DMS153 treated with DMSO at 0.1 percent for 48 hours (cell line): ENCODE measurements around the gene GNG5.
A peak's percentile ranks its signal among the peaks of the same experiment; 100 is the strongest.
"Not testable (repeated sequence)": the region's sequence is repeated elsewhere in the genome, so short reads cannot be mapped to it uniquely, and the experiment has no call there.

Source experiments
- DNase-seq: peaks from one replicate; lab custom pipeline; 2025; ENCODE audit not compliant: unreplicated experiment; lab: John Stamatoyannopoulos, UW

The GNG5 gene

DNA sequence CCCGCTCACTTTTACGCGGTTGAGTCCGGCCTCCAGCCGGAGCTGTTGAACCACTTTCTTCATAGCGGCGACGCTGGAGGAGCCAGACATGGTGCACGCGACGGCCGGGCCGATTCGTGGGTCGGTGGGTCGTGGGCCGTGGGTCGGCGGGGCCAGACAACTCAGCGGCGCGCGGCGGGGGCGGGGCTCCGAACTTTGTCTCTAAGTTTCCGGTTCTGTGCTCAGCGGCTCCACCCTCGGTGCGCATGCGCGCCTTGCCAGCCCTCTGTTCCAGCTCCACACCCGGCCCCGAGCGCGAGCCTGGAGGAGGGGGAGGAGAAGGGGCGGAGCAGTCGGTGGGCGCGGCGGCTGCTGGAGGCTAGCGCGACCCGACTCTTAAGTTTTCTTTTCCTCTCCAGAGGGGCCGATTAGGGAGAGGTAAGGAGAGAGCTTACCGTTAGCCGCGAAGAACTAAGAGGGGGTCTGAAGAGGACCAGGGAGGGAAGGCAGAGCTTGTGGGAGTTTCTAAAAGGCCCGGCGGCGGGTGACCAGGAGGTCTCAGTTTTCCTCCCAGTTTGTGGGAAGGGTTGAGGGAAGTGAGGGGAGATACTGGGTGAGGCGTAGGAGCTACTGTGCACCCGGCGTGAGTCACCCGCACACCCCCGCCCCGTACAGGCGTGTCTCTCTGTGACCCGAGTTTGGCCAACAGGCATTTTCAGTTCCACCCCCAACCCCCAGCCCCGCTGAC lies at the start of gene GNG5, which contains the start of gene SPATA1:
Gene GNG5, minus strand, starts transcription at position 580 of the 727 bp plus-strand sequence. Its CDS starts 490 bp downstream, at position 90.
Gene SPATA1, plus strand, starts transcription at position 385 of the 727 bp plus-strand sequence. CDS start 9,974 bp downstream, outside the sequence.
- peak; percentile 92 for DNase-seq

DNA sequence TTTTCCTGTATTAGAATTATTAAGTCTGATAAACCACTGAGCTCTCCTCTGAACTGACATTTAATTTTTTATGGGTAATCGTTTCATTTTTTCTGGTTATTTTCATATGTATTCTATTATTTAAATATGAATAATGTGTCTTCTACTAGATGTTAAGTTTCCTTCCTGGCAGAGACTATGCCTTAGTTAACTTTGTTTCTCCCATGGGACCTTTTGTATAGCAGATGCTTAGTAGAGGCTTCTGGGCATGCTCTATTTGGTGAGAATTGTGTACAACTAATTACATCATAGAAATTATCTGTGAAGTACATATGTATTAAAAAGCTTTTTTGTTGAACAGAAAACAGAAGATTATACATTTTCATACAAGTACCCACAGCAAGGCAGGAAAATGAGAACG lies 44.4 kb upstream of the GNG5 start:
- DNase-seq: no peak

DNA sequence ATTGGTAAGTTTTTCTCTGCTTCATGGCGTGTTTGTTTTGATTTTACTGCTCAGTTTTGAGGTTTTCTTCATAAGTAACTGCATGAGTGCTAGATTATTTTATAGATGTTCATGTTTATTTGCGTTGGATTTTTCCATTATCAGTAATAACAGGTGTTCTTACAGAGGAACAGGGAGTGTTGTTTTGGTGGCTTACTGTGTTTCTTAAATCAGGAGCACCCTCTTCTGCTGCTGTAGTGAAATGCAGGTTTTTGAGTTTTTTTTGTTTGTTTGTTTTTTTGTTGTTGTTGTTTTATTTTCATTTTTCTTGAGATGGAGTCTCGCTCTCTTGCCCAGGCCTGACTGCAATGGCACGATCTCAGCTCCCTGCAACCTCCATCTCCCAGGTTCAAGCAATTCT lies 35.3 kb upstream of the GNG5 start:
- no peak for DNase-seq

DNA sequence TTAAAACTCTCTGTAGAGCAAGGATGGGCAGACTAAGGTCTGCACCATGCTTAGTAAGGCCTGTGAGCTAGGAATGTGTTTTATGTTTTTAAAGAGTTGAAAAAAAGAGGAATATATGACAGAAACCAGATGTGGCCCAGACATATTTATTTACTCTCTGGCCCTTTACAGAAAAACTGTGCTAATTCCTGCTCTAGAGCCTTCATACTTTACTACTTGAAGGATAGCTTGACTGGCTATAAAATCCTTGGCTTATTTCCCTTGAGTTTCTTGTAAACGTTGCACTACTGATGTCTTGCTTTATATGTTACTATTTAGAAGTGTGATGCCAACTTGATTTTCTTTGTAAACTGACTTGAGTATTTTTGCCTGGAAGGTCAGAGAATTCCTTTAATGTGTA lies 34.4 kb upstream of the GNG5 start:
- no peak for DNase-seq

DNA sequence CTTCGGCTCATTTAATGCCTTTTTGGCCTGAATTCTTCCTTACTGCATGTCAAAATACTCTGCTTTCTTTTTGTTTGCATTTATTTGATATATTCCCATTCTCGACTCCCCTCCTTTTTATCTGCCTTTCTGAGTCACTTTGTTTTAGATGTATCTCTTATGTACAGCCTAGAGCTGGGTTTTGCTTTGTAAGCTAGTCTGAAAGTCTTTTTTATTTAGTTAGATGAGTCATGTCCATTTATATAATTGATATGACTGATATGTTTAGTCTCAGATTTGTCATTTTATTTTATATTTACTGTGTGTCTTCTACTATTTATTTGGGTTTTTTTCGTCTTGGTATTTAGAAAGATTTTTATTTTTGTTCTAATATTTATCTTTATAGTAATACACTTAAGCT lies 33.6 kb upstream of the GNG5 start:
- DNase-seq: no peak

DNA sequence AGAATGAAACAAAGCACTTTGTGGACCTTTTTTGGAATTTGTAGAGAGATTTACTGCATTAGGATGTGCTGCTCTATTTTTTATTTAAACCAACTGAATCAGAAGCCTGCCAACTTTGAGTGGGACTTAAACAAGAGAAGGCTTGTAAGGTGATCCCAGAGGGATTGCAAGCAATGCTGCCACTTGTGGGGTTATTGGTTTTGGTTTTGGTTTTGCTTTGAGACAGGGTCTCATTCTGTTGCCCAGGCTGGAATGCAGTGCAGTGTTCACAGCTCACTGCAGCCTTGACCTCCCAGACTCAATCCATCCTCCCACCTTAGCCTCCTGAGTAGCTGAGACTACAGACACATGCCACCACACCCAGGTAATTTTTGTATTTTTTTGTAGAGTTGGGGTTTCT lies 32.2 kb upstream of the GNG5 start:
- no peak for DNase-seq

DNA sequence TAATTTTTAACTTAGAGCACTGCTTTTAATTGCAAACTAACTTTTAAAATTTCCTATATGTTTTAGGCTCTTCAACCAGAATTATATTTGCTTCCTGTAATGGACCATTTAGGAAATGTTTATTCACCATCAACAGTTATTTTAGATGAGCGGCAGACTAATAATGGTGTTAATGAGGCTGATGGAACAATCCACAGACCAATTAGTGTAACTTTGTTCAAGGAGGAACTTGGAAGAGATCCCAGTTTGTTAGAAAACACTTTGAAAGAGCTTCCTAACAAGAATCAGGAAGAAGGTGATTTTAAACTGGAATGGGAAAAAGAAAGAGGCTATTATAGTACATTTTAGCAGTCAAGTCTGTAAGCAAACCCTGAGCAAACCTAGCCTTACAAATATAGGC lies 19.4 kb upstream of the GNG5 start:
- DNase-seq: no peak

DNA sequence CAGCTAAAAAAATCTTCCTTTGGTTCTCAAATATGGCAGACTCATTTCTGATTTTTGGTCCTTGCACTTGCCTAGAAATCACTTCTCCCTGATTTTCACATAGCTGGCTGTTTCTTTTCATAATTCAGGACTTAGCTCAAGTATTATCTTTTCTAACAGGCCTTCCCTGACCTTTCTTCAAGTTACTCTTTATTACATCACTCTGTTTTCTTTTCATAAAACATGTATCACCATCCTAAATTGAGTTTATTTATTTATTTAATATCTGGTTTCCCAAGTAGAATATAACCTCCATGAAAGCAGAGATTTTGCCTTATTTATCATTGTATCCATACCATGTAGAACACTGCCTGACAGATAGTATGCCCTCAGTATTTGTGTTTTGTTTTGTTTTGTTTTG lies 18.2 kb upstream of the GNG5 start:
- DNase-seq: no peak

DNA sequence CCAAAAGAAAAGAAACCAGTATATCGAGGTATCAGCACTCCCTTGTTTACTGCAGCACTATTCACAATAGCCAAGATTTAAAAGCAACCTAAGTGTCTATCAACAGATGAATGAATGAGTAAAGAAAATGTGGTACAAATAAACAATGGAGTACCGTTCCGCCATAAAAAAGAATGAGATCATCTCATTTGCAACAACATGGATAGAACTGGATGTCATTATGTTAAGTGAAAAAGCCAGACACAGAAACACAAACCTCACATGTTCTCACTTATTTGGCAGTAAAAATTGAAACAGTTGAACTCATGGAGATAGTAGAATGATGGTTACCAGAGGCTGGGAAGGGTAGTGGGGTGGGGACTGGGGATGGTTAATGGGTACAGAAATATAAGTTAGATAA lies 4.3 kb upstream of the GNG5 start:
- no peak for DNase-seq

DNA sequence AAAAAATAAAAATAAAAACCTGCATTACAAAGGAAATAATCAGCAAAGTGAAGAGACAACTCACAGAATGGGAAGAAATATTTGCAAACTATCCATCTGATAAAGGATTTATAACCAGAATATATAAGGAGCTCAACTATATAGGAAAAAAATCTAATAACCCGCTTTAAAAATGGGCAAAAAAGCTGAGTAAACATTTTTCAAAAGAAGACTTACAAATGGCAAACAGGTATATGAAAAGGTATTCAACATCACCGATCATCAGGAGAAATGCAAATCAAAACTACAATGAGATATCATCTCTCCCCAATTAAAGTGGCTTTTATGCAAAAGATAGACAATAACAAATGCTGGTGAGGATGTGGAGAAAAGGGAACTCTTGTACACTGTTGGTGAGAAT lies 3.8 kb upstream of the GNG5 start:
- DNase-seq: no peak

DNA sequence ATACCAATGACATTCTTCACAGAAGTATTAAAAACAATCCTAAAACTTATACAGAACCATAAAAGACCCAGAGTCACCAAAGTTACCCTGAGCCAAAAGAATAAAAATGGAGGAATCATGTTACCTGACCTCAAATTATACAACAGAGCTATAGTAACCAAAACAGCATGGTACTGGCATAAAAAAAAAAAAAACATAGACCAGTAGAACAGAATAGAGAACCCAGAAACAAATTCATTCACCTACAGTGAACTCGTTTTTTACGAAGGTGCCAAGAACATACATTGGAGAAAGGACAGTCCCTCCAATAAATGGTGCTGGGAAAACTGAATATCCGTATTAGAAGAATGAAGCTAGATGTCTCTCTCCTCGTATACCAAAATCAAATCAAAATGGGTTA lies 2.6 kb upstream of the GNG5 start:
- DNase-seq: no peak

DNA sequence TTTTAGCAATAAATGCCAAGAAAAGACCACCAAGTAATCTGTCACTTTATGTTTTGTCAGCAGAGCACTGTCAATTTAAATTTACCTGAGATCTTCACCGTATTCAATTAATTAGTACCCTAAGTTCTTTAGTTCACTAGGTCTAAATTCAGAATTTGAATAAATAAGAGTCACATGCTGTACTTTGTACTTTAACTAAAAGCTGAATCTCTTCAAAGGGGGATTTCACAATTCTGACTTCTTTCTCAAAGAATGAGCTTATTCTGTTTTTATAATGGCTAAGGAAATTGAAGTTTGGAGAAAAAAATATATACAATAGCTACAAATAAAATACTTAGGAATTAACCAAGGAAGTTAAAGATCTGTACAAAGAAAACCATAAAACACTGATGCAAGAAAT lies 2.1 kb upstream of the GNG5 start:
- no peak for DNase-seq

DNA sequence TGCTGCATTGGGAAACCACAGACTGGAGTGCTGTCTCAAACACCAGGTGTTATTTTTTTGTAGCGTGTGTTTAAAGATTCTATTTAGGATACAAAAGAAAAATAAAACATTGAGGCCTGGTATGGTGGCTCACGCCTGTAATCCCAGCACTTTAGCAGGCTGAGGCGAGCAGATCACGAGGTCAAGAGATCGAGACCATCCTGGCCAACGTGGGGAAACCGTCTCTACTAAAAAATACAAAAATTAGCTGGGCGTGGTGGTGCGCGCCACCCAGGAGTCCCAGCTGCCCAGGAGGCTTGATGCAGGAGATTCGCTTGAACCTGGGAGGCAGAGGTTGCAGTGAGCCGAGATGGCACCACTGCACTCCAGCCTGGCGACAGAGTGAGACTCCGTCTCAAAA lies 1.5 kb upstream of the GNG5 start:
- not testable (repeated sequence) for DNase-seq

DNA sequence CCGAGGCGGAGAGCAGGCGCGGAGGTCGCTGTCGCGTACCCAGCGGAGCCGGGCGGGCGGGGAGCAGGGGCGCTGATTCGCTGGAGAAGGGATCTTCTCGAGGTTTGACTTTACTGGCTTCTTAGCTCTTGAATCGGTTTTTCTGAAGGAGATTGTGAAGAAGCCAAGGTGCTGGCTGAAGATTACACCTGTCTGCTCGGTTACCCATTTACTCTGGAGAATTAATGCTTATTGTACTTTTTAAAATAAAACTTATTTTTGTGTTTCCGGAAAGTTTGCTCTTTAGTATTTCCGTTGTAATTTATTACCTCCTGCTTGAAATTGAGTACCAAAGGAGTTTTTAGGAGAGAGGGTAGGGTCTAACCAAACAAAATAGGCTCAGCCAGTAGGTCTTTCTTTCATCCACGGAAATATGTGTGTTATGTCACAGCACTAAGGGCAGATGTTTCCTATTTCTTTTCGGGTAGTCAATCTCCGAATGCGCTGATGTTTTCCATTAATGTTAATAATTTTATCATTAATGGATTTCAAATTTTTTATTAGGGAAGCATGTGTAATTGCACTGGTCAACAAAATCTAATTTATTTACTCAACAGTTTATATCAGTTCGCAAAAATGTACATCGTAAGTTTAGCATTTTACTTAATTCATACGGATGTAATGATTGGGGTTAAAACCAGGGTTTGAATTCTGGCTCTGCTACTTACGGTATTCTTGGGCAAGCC lies 510 bp upstream of the GNG5 start:
- DNase-seq: no peak

DNA sequence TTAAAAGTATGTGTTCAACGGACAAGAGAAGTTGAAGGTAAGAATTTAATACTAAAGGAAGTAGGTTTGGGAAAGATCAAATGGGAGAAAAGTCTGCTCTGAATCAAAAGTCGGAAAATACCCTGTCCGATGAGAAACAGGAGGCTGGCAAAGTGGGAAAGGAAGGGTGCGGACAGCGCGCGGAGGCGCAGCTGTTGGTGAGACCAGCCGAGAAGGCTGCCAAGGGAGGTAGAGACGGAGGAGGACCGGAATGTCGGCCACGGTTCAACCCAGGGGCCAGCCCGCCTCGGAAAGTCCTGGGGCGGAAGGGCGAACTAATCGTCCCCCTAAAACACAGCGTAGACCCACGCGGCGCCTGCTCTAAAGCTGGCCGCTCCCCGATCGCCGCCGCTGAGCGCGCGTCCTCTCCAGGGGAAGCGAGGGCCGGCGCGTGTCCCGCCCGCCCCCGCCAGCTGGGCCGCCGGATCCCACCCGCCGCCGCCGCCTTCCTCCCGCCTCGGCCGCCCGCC lies 834 bp downstream of the GNG5 start:
- DNase-seq: peak; percentile 53

DNA sequence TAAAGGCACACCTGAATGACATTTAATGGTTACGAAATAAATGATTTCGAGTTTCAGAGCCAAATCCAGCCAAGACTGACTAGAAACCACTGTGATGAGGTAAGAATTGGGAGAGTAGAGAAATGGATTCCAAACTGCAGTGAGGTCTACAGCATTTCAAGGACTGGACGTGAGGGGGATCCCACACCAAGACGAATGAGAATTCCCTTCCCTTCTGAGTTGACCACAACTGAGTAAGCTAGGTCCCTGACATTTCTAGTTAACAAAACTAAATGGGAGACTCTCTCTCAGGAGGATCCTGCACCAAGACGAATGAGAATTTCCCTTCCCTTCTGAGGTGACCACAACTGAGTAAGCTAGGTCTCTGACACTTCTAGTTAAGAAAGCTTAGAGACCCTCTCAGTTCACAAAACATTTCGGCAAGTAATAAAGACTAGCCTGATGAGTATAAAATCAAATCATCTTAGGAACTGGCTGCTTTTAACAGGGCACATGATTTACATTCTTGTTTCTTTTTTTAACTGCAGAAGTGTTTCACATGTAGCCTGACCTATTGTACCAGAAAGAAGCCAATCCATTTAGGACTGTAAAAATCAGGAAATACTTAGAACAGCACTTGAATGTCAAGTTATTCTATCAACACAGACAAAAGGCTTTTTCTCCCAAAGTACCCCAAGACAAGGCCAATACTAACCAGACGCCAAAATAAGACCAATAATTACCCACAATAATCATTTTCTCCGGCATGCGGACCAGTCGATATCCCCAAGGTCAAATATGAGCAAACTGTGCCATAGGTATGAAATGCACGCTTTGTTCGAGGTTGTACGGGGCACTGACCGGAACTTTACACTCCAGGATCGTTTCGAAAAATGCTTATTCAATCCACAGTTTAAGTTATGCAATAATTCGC lies 1.5 kb downstream of the GNG5 start:
- peak; percentile 53 for DNase-seq

DNA sequence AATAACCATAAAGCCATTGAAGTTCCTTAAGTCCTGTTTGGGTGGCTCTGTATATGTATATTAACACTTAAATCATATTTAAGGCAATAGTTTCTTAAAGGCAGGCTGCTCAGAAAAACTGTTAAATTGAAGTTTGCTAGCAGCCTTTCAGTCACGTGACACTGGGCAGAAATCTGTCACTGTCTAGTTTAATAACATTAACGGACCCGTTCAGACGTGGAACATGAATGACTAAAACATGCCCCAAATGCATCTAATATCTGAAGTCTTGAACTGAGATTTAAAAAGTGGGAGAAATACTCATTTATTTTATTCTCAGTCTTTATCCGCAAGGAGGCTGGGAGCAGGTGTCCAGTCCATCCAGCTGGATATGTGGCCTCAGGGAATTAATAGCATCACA lies 3.5 kb downstream of the GNG5 start:
- no peak for DNase-seq

DNA sequence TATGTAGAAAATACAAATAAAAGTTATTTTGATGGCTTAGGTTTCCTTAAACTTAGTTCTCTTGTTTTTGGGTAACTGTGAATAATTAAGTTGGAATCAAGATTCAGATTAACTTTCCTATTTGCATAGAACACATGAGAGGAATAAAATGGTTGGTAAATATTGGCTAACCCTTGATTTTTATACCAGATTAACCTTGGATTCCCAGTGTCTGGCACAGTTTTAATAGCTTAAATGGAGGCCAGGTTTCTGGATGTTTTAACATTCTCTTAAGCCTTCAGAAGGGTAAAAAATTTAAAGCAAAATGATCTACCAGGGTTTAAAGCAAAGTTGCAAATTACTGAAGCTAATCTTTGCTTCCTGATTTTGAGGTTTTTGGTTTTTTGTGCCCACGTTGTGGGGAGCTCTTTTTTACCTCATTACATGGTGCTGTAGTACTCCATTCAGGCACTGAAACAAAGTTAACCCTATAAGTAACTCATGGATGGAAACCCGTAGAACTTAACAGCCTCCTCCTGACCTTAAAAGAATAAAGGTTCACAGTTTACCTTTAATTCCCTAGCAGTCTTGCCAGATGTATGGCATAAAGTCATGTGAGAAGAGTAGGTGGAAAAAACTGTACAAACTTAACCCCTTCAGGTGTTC lies 8.6 kb downstream of the GNG5 start:
- no peak for DNase-seq

DNA sequence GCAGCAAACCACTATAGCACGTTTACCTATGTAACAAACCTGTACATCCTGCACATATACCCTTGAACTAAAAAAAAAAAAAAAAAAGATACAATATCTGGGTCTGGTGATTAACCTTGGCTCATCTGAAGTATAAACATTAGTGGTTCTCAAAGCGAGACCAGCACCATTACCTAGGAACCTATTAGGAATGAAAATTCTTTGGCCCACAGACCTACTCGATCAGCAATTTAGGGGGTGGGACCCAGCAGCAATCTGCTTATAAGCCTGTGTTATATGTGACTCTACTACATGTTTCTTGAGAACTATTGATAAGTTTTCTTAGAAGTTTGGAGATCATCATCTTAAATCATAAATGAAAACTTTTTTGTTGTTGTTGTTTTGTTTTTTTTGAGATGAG lies 9.9 kb downstream of the GNG5 start:
- DNase-seq: no peak

DNA sequence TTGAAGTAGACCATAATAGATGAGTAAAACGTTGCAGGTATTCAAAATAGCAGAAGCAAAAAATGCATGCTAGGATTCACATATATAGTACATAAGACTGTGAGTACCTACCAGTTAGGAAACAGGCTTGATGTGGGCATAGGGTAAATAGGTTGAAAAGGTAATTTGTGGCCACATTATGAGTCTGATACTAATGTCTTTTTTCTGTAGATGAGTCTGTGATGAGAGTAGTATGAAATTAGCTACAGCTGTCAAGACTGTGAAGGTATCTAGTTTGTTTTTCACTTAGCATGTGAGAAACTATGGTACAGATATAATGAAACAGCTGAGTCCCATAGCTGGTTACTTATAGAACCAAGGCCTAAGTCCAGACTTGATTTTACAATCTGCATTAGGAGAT lies 12.6 kb downstream of the GNG5 start:
- no peak for DNase-seq

DNA sequence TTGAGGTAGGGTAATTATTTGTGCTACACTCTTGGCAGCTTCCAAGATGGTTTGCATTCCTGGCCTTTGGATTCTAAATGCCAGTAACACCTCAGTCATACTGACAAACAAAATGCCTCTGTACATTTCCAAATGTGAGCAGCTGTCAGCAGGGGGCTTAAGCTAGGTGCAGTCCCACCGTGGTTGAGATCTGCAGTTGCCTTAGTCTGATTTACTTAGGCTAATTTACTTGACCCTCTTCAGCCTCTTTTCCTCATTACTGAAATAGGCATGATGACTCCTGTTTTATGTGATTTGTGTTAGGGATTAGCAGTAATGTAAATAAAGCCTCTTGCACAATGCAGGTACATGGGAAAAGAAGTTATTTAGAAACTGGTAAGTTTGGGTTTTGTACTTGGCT lies 13.7 kb downstream of the GNG5 start:
- DNase-seq: no peak
